GM12872 (cell line): ENCODE measurements around the gene PCNX2.
A peak's percentile ranks its signal among the peaks of the same experiment; 100 is the strongest.

ENCODE experiments used
- CTCF ChIP-seq: IDR thresholded peaks from 3 replicates; pipeline ENCODE4 v1.5.1; 2011; ENCODE audit warnings: low read depth, mild to moderate bottlenecking, low read length, moderate library complexity; ENCODE audit not compliant: insufficient read depth

Gene PCNX2

DNA sequence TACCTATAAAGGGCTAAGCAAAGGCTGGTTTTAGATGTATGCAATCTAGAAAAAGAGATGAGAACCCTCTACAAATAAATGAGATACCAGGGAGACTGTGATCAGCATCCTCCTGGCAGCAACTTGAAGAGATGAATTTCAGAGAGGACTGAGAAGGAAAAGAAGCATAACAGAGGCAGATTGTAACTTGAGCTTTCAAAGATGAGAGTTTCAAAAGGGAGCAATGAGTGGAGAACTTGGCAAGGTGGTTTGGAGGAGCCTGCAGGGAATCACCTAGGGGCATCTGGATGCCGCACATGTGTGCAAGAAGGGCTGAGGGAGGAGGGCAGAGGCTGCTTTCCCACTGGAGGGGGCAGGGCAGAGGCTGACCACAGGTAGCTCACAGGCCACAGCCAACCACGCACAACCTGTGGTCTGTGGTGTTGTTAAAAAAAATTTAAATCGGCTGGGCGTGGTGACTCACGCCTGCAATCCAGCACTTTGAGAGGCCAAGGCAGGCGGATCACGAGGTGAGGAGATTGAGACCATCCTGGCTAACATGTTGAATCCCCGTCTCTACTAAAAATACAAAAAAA is 50.2 kb downstream of the PCNX2 start:
- no peak for TF ChIP-seq CTCF

DNA sequence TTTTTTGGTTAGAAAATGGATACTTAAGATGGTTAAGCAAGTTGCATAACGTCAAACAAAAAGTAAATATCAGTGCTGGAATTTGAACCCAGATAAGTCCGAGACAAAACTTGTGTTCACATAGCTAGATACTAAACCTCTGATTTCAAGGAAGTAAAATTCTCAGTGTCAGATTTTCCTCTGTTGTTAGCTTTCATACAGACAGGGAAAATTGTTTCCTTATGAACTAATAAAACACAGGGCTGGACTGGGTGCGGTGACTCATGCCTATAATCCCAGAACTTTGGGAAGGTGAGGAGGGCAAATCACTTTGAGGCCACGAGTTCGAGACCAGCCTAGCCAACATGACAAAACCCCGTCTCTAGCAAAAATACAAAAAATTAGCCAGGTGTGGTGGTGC is 51.3 kb downstream of the PCNX2 start:
- no peak for TF ChIP-seq CTCF

- no peak for TF ChIP-seq CTCF
Observed at GRCh38 chr1:233242827-233243483, 52.6 kb downstream of the PCNX2 start.

- no peak for TF ChIP-seq CTCF
Observed at GRCh38 chr1:233241759-233242158, 53.8 kb downstream of the PCNX2 start.

DNA sequence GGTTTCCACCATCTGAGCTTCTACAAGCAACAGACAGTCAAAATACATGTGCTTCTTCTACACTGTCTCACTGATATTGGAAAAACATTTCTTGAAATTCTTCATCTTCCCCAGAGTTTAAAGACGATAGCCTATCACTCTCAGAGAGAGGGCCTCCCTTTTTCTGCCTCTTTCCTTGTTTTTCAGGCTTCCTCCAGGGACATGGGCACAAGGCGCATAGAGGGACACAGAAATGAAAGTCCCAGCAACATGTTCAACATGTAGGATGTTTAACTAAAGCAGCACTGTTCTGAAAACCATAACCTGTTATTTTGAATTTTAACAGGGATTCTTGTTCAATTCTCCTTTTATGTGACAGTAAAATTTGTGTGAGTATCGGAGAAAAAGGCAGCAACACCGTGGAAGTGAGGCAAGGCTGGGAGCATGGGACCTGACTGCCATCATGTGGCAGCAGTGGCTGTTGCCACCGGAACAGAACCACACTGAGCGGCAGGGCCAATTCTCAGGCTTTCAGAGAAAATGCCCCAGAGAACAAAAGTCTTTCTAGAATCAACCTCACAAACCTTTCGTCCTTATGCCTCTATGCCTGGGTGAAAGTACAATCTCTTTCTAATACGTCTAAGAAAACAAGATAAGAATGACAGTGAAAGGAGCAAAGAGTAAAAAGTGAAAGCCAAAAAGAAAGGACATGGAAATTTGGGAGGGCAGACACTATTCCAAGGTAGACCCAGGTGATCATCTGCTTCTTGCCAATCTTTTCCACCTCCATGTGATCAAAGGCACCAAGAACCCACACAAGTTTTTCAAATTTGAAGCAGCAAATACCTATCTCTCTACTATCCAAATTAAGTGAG is 54.5 kb downstream of the PCNX2 start:
- TF ChIP-seq CTCF, result peak; percentile 76

GRCh38 chr1:233240371-233240770 is 55.2 kb downstream of the PCNX2 start:
- TF ChIP-seq CTCF, result no peak

DNA sequence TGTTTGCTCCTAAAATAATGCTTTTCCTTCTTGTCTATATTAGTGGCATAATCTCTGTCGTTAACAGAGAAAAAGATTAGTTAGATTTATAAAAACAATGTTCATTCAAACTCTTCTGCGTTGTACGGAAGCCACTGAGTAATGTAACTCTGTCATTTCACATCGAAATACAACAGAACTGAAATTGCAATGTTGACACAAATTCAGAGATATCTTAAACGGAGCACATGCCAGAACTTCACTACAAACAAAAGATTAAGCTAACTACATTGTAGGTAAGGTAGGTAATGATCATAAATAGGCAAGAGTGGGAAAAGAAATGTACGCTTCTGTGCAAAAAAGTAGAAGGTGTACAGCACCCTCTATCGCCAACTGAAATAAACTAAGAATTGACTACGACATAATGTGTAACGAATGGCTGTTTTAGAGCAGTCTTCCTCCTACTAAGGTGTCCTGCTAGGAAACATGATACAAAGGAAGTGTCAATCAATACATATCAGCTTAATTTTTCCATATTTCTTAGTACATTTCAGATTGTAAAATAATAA is 56.6 kb downstream of the PCNX2 start:
- no peak for TF ChIP-seq CTCF
